GM20000 (cell line): ENCODE results near the gene GTPBP2.
"Not testable (repeated sequence)": the region's sequence is repeated elsewhere in the genome, so short reads cannot be mapped to it uniquely, and the experiment has no call there.

Experiments
- DNase-seq: peaks from one replicate; pipeline ENCODE4 v3.0.0; 2012; ENCODE audit warnings: low spot score
- TF ChIP-seq, protein P1 (sequence below): IDR thresholded peaks from 2 replicates; pipeline ENCODE4 v1.5.1; 2012; ENCODE audit warnings: mild to moderate bottlenecking, control low read depth; ENCODE audit errors: extremely low read depth, missing control alignments

The GTPBP2 gene

DNA sequence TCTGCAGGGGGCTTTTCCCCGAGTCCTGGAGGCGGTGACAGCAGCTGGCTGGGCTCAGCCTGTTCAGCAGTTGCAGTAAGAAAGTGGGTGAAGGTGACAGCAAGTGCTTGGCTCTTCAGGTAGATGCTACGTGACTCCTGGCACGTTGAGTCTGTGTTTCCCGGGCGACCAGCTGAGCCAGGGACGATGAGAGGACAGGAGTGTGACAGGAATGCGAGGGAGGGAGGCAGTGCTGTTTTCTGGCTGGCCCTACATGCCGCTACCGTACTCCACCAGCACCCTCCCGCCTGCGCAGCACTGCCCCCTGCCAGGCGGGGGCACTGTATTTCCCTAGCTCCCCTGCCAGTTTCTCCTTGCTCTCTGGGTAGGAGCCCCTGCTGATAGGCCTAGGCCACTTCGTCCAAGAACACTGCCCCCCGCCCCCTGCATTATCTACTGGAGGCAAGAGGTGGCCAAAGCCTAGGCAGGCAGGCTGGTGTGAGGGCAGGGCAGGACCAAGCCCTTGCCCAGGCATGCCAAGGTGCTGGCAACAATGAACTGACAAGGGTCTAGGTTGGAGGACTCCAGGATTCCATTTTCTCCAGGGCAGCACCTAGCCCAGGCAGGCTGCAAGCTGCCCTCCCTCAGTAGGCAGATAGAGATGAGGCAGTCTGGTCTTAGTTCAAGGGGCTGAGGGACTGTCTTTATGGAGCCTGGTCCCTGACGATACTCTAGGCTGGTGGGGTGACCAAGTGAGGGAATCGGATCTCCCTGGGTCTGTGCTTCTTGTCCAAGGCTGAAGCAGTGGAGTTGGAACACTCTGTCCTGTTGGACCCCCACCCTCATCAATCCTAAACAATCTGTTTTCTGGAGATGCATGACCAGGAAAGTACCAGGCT, 39.3 kb upstream of the GTPBP2 start:
- peak; percentile 75 for DNase-seq
- TF ChIP-seq, protein P1, sequence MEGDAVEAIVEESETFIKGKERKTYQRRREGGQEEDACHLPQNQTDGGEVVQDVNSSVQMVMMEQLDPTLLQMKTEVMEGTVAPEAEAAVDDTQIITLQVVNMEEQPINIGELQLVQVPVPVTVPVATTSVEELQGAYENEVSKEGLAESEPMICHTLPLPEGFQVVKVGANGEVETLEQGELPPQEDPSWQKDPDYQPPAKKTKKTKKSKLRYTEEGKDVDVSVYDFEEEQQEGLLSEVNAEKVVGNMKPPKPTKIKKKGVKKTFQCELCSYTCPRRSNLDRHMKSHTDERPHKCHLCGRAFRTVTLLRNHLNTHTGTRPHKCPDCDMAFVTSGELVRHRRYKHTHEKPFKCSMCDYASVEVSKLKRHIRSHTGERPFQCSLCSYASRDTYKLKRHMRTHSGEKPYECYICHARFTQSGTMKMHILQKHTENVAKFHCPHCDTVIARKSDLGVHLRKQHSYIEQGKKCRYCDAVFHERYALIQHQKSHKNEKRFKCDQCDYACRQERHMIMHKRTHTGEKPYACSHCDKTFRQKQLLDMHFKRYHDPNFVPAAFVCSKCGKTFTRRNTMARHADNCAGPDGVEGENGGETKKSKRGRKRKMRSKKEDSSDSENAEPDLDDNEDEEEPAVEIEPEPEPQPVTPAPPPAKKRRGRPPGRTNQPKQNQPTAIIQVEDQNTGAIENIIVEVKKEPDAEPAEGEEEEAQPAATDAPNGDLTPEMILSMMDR, result peak; percentile 49

DNA sequence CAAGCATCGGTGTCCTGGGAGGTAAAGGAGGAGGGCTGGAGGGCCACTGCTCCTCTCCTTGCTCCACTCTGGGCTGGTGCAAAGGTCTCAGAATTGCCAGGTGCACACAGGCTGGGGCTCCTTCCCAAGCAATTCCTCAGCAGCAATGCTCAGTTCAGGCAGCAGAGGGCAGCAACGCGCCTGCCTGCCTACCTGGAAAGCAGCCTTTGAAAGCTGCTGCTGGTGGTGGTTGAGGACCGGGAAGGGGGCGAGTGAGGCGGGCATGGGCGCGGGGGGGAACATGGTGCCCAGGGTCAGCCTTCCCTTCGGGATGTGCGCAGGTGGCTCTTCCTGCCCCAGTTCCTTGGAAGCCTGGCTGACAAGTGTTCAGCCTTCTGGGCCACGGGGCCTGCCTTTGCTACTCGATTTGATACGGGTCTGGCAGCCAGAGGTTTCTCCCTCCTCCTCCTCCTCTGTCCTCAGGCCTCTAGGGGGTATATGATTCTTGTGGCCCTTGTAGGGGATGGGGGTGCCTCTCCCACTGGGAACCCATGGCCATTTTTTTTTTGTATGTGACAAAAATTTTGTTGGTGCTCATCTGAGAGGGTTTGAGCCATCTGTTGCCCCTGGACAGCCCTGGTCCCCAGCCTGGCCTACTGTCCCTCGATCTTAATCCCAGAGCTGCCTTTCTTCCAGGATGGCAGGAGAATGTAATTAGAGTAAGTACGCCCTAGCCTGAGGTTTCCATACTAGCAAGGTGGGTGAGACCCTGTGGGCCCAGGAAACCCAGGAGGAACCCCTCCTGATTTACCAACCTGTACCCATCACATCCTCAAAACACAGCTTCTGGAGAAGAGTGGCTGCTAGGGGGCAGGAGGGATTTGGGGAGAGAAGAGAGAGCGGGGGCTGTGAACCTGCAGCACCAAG, 38.4 kb upstream of the GTPBP2 start:
- peak; percentile 82 for DNase-seq
- TF ChIP-seq, protein P1, result peak; percentile 97

DNA sequence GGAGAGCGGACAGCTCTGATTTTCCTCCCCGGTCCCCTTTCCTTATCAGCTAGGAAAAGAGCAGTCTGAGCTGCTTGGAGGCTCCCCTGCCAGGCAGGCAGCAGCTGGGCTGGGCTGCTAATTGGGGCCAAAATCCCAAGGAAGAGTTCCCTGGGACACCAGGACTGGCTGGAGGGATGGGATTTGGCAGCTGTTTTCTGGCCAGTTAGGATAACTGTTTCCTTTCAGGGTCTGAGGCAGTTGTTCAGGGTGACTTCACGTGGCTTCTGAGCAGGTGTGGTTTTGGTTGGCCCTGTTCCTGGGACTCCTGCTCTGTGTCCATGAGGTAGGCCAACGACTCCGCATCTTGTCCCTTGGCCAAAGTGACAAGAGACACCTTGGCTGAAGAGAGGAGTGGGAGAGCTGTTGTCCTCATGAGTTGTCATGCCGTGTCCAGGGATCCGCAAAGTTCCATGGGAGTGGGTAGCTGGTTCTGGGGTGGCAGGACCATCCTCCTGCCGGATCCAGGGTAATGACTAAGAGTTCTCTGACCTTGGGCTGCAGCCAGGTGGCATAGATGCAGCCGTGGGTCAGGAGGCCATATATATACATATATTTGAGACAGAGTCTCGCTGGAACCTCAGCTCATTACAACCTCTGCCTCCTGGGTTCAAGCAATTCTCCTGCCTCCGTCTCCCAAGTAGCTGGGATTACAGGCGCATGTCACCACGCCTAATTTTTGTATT, 37.3 kb upstream of the GTPBP2 start:
- no peak for DNase-seq
- TF ChIP-seq, protein P1, result no peak

DNA sequence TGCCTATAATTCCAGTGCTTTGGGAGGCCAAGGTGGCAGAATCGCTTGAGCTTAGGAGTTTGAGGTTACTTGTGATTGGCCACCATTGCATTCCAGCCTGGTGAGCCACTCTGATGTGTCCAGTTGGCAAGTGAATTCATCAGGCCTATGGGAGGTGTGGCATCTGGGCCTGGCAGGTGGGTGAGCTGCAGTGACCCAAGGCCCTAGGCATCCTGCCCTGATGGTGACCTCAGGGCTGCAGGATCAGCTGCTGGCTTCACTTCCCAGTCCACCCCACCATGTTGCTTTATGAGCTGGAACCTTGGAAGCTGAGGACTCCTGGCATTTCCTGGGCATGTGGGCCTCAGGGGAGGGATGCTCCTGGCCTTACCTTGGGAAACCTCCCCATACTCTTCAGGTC, 36.3 kb upstream of the GTPBP2 start:
- no peak for DNase-seq

DNA sequence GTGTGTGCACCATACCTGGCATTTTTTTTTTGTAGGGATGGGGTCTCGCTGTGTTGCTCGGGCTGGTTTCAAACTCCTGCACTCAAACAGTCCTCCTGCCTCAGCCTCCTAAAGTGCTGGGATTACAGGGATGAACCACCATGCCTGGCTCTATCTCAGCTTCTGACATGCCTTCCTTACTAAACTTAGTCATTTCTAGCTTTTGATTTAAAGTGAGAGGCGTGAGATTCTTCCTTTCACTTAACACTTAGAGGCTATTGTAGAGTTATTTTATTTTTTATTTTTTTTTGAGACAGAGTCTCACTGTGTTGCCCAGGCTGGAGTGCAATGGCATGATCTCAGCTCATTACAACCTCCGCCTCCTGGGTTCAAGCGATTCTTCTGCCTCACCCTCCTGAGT, 33.9 kb upstream of the GTPBP2 start:
- DNase-seq, result not testable (repeated sequence)

More for the DNA sequence above, 36.3 kb upstream of the GTPBP2 start:
- TF ChIP-seq, protein P1, result no peak

DNA sequence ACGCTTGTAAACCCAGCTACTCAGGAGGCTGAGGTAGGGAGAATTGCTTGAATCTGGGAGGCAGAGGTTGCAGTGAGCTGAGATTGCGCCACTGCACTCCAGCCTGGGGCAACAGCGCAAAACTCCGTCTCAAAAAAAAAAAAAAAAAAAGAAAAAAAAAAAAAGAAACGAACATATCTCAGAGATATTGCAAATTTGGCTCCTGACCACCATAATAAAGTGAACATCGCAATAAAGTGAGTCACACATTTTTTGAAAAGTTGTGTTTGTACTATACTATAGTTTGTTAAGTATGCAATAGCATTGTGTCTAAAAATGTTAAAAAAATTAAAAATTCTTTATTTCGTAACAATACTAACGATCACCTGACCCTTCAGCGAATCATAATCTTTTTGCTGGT, 29.1 kb upstream of the GTPBP2 start:
- TF ChIP-seq, protein P1, result no peak
- no peak for DNase-seq

DNA sequence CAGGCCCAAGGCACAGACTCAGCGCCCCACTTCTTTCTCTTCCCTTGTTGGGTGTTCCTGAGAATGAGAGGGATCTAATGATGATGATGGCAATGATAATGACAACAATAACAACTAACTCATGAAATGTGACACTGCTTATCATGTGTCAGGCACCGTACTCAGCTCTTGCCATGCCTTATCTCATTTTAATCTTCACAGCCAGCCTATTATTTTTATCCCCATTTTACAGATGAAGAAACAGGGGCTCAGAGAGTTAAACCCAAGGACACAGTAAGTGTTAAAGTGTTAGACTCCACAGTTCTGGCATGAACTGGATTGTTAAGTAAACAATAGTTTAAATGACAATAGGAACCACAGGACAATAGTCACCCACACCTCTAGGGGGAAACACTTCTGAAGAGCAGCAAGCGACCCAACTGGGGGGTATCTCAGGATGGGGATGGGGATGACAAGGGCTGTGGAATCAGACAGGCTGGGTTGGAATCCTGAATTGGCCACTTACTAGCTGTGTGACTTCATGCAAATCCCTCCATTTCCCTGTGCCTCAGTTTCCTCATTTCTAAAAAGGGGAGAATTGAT, 28.2 kb upstream of the GTPBP2 start:
- TF ChIP-seq, protein P1, result no peak

DNA sequence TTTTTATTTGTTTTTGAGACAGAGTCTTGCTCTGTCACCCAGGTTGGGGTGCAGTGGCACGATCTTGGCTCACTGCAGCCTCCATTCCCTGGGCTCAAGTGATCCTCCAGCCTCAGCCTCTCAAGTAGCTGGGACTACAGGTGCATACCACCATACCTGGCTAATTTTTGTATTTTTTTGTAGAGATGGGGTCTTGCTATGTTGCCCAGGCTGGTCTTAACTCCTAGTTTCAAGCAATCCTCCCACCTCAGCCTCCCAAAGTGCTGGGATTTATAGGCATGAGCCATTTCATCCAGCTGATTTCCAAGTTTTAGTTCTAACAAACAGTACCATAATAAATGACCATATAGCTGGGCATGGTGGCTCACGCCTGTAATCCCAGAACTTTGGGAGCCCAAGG, 23.8 kb upstream of the GTPBP2 start:
- not testable (repeated sequence) for DNase-seq

More for the DNA sequence above, 28.2 kb upstream of the GTPBP2 start:
- DNase-seq, result no peak
